GM23338 (cell line): ENCODE measurements around the gene NRL. TPM values are rescaled to one million over a fixed set of nuclear protein-coding genes. Genes with fewer than 3 reads are reported as not detected.

Experiments
- ATAC-seq: fragments of 200-7000 bp; cut with Tn5 transposase; 3 replicates; pipeline ENCODE4 v1.9.1; 2020
- DNase-seq: peaks from one replicate; pipeline ENCODE4 v3.0.0-alpha.2; 2015; ENCODE audit warnings: low spot score
- H2AFZ ChIP-seq: fragments of 200-600 bp; sonication (generic); 2 replicates; pipeline ENCODE4 v1.8.0; 2016; ENCODE audit warnings: antibody characterized with exemption, mild to moderate bottlenecking, moderate library complexity
- H3F3A ChIP-seq: fragments of 200-600 bp; sonication (generic); replicated peaks from 2 replicates; pipeline ENCODE4 v1.8.0; 2017; ENCODE audit warnings: antibody characterized with exemption, mixed run types, low read depth
- H3K27ac ChIP-seq: fragments of 200-600 bp; sonication (generic); 2 replicates; pipeline ENCODE4 v1.6.1; 2016; ENCODE audit warnings: low read depth
- H3K27me3 ChIP-seq: fragments of 200-600 bp; sonication (generic); 2 replicates; pipeline ENCODE4 v1.8.0; 2016; ENCODE audit warnings: mild to moderate bottlenecking, mixed run types, moderate library complexity; ENCODE audit not compliant: insufficient read depth
- H3K36me3 ChIP-seq: fragments of 200-600 bp; sonication (generic); 2 replicates; pipeline ENCODE4 v1.8.0; 2016; ENCODE audit warnings: mild to moderate bottlenecking; ENCODE audit not compliant: insufficient read depth
- H3K4me1 ChIP-seq: fragments of 200-600 bp; sonication (generic); 2 replicates; pipeline ENCODE4 v1.8.0; 2016; ENCODE audit warnings: mild to moderate bottlenecking, moderate library complexity; ENCODE audit not compliant: insufficient read depth
- H3K4me2 ChIP-seq: fragments of 200-600 bp; sonication (generic); 2 replicates; pipeline ENCODE4 v1.7.1; 2017; ENCODE audit warnings: mixed run types
- H3K4me3 ChIP-seq: fragments of 200-600 bp; sonication (generic); 2 replicates; pipeline ENCODE4 v1.6.1; 2016; ENCODE audit warnings: mixed run types
- H3K79me2 ChIP-seq: fragments of 200-600 bp; sonication (generic); replicated peaks from 2 replicates; pipeline ENCODE4 v1.8.0; 2017; ENCODE audit warnings: mild to moderate bottlenecking; ENCODE audit not compliant: insufficient read depth
- H3K9me2 ChIP-seq: fragments of 200-600 bp; sonication (generic); 2 replicates; pipeline ENCODE4 v1.8.0; 2017; ENCODE audit not compliant: insufficient read depth
- H4K20me1 ChIP-seq: fragments of 200-600 bp; sonication (generic); replicated peaks from 2 replicates; pipeline ENCODE4 v1.8.0; 2017; ENCODE audit warnings: mild to moderate bottlenecking; ENCODE audit not compliant: insufficient read depth
- H3K27ac Mint-ChIP-seq: 2 replicates; pipeline ENCODE4 v1.8.0; 2020; ENCODE audit warnings: inconsistent platforms, mild to moderate bottlenecking, moderate library complexity, mixed read lengths
- H3K27me3 Mint-ChIP-seq: 3 replicates; pipeline ENCODE4 v1.8.0; 2022; ENCODE audit warnings: low read depth, mild to moderate bottlenecking, moderate library complexity, mixed read lengths, inconsistent platforms; ENCODE audit not compliant: insufficient read depth, poor library complexity
- H3K36me3 Mint-ChIP-seq: 3 replicates; pipeline ENCODE4 v1.8.0; 2021; ENCODE audit warnings: low read depth, mild to moderate bottlenecking, inconsistent platforms, moderate library complexity, mixed read lengths
- H3K4me1 Mint-ChIP-seq: 3 replicates; pipeline ENCODE4 v1.8.0; 2020; ENCODE audit warnings: mild to moderate bottlenecking, inconsistent platforms, mixed read lengths
- H3K4me3 Mint-ChIP-seq: 3 replicates; pipeline ENCODE4 v1.8.0; 2021; ENCODE audit warnings: moderate library complexity, mild to moderate bottlenecking, inconsistent platforms, mixed read lengths
- H3K9me3 Mint-ChIP-seq: 3 replicates; pipeline ENCODE4 v1.8.0; 2020; ENCODE audit warnings: moderate library complexity, mild to moderate bottlenecking, inconsistent platforms, mixed read lengths
- CREB1 ChIP-seq: fragments of 250-450 bp; sonication (Bioruptor Pico); IDR thresholded peaks from 2 replicates; pipeline ENCODE4 v1.5.0; 2020; ENCODE audit warnings: low read depth, mild to moderate bottlenecking, moderate library complexity
- EZH2 ChIP-seq: fragments of 200-600 bp; sonication (generic); IDR thresholded peaks from one replicate; pipeline ENCODE4 v1.8.0; 2017; ENCODE audit warnings: antibody characterized with exemption, mild to moderate bottlenecking, low read depth; ENCODE audit not compliant: unreplicated experiment
- EZH2phosphoT487 ChIP-seq: fragments of 200-600 bp; sonication (generic); IDR thresholded peaks from one replicate; pipeline ENCODE4 v1.8.1; 2018; ENCODE audit warnings: antibody characterized with exemption; ENCODE audit not compliant: unreplicated experiment
- JUNB ChIP-seq: IDR thresholded peaks from one replicate; pipeline ENCODE4 v1.6.1; 2016; ENCODE audit warnings: antibody characterized with exemption; ENCODE audit not compliant: unreplicated experiment
- NANOG ChIP-seq: IDR thresholded peaks from 2 replicates; pipeline ENCODE4 v1.6.1; 2016; ENCODE audit warnings: antibody characterized with exemption, borderline replicate concordance
- POLR2AphosphoS5 ChIP-seq: IDR thresholded peaks from 2 replicates; pipeline ENCODE4 v1.6.1; 2016; ENCODE audit warnings: antibody characterized with exemption, low read depth
- polyA plus RNA-seq: library from polyadenylated mRNA; unstranded; fragments of >200 nt; fragmentation: Nextera tagmentation; extraction: Ambion mirVana; gene quantifications from 2 replicates; pipeline ENCODE4 v1.2.1, GENCODE V29; 2016
- total RNA-seq: library from RNA; depleted of rRNA; stranded (reverse); fragments of >200 nt; shearing (Covaris generic); gene quantifications from 2 replicates; pipeline ENCODE4 v1.2.3, GENCODE V29; 2014
- TF ChIP-seq, protein P1 (sequence below): fragments of 250-450 bp; sonication (Bioruptor Pico); IDR thresholded peaks from 2 replicates; pipeline ENCODE4 v1.5.0; 2020; ENCODE audit warnings: mild to moderate bottlenecking, moderate library complexity
- TF ChIP-seq, protein P2 (sequence below): IDR thresholded peaks from 2 replicates; pipeline ENCODE4 v1.6.1; 2016; ENCODE audit warnings: antibody characterized with exemption
- TF ChIP-seq, protein P3 (sequence below), 2 experiments: fragments of 200-600 bp in 1 of 2; sonication (generic) in 1 of 2; conservative IDR thresholded peaks; 2 replicates each; pipeline versions ENCODE4 v1.5.1 to v1.6.1; 2016 to 2017; ENCODE audit warnings: antibody characterized with exemption in 2 of 2, low read depth in 2 of 2, mild to moderate bottlenecking in 2 of 2, moderate library complexity in 1 of 2

The NRL gene
- total and polyA plus RNA-seq, 2 experiments from 2014 or later, result 1.8 to 2.2 TPM

DNA sequence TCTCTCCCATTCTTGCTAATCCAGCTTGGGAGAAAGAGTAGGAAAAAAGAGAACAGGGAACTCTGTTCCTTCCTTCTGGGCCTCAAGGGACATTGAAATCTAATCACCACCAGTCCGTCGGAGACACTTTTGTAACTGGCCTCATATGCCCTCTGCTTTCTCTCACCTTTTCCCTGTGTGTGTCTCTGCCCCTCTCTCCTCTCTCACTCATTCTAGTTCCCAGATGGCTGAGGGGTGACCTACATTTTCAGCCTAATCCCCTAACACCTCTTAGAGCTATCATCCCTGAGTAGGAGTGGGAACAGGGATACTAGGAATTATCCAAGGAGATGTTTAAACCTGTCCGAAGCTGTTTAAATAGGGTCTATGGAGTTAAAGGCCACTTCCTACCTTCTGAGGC, 29.5 kb downstream of the NRL start (continued):
- TF ChIP-seq, protein P1, sequence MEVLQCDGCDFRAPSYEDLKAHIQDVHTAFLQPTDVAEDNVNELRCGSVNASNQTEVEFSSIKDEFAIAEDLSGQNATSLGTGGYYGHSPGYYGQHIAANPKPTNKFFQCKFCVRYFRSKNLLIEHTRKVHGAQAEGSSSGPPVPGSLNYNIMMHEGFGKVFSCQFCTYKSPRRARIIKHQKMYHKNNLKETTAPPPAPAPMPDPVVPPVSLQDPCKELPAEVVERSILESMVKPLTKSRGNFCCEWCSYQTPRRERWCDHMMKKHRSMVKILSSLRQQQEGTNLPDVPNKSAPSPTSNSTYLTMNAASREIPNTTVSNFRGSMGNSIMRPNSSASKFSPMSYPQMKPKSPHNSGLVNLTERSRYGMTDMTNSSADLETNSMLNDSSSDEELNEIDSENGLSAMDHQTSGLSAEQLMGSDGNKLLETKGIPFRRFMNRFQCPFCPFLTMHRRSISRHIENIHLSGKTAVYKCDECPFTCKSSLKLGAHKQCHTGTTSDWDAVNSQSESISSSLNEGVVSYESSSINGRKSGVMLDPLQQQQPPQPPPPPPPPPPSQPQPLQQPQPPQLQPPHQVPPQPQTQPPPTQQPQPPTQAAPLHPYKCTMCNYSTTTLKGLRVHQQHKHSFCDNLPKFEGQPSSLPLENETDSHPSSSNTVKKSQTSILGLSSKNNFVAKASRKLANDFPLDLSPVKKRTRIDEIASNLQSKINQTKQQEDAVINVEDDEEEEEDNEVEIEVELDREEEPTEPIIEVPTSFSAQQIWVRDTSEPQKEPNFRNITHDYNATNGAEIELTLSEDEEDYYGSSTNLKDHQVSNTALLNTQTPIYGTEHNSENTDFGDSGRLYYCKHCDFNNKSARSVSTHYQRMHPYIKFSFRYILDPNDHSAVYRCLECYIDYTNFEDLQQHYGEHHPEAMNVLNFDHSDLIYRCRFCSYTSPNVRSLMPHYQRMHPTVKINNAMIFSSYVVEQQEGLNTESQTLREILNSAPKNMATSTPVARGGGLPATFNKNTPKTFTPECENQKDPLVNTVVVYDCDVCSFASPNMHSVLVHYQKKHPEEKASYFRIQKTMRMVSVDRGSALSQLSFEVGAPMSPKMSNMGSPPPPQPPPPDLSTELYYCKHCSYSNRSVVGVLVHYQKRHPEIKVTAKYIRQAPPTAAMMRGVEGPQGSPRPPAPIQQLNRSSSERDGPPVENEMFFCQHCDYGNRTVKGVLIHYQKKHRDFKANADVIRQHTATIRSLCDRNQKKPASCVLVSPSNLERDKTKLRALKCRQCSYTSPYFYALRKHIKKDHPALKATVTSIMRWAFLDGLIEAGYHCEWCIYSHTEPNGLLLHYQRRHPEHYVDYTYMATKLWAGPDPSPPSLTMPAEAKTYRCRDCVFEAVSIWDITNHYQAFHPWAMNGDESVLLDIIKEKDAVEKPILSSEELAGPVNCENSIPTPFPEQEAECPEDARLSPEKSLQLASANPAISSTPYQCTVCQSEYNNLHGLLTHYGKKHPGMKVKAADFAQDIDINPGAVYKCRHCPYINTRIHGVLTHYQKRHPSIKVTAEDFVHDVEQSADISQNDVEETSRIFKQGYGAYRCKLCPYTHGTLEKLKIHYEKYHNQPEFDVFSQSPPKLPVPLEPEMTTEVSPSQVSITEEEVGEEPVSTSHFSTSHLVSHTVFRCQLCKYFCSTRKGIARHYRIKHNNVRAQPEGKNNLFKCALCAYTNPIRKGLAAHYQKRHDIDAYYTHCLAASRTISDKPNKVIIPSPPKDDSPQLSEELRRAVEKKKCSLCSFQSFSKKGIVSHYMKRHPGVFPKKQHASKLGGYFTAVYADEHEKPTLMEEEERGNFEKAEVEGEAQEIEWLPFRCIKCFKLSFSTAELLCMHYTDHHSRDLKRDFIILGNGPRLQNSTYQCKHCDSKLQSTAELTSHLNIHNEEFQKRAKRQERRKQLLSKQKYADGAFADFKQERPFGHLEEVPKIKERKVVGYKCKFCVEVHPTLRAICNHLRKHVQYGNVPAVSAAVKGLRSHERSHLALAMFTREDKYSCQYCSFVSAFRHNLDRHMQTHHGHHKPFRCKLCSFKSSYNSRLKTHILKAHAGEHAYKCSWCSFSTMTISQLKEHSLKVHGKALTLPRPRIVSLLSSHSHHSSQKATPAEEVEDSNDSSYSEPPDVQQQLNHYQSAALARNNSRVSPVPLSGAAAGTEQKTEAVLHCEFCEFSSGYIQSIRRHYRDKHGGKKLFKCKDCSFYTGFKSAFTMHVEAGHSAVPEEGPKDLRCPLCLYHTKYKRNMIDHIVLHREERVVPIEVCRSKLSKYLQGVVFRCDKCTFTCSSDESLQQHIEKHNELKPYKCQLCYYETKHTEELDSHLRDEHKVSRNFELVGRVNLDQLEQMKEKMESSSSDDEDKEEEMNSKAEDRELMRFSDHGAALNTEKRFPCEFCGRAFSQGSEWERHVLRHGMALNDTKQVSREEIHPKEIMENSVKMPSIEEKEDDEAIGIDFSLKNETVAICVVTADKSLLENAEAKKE (CRISPR knock-in tag), result no peak
- TF ChIP-seq, protein P2, sequence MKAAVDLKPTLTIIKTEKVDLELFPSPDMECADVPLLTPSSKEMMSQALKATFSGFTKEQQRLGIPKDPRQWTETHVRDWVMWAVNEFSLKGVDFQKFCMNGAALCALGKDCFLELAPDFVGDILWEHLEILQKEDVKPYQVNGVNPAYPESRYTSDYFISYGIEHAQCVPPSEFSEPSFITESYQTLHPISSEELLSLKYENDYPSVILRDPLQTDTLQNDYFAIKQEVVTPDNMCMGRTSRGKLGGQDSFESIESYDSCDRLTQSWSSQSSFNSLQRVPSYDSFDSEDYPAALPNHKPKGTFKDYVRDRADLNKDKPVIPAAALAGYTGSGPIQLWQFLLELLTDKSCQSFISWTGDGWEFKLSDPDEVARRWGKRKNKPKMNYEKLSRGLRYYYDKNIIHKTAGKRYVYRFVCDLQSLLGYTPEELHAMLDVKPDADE, result no peak
- TF ChIP-seq NANOG (no peak), EZH2 (no peak), POLR2AphosphoS5 (no peak)

DNA sequence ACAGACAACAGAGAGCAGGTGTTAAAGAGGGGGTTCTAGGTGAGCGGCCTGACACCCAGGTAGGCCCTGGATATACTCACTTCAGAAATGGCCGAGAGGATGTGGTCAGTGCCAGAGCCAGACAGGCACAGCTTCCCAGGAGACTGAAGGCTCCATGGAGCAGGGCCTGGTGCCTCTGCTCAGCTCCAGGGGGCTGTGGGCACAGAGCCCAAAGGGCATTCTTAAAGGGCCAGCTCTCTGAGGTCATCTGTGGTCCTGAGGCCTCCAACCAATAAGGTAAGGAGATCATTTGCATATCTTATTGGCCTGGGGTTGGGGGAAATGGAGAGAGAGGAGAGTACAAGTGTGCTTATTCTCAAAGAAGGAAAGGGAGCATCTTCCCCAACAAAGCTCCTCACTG, 30.3 kb downstream of the NRL start:
- H3K9me3 Mint-ChIP-seq, result no peaks in the 10 kb centered on the region
- H3K4me1 Mint-ChIP-seq, result peaks cover 21% of the 10 kb centered on the region
- Histone ChIP-seq H4K20me1 (no peaks in the 10 kb centered on the region), H3K9me2 (no peaks in the 10 kb centered on the region), H3F3A (peaks cover 11% of the 10 kb centered on the region; the same call in 1 of the 2 replicates), H3K4me3 (no peak overlapping the region), H3K36me3 (no peaks in the 10 kb centered on the region), H3K4me1 (peaks cover 13% of the 10 kb centered on the region), H3K4me2 (no peak overlapping the region), H2AFZ (no peak overlapping the region), H3K27ac (no peak overlapping the region), H3K27me3 (peaks cover 14% of the 10 kb centered on the region; the same call in 1 of the 2 replicates), H3K79me2 (no peaks in the 10 kb centered on the region)
- no peak overlapping the region for H3K27ac Mint-ChIP-seq
- H3K27me3 Mint-ChIP-seq, result peaks cover 29% of the 10 kb centered on the region
- no peaks in the 10 kb centered on the region; the same call in 2 of the 3 replicates for H3K36me3 Mint-ChIP-seq
- no peak overlapping the region for H3K4me3 Mint-ChIP-seq
- no peak for ATAC-seq
- DNase-seq, result no peak
- TF ChIP-seq EZH2phosphoT487 (no peak), CREB1 (CRISPR knock-in tag) (no peak), JUNB (no peak)
- TF ChIP-seq, protein P3, sequence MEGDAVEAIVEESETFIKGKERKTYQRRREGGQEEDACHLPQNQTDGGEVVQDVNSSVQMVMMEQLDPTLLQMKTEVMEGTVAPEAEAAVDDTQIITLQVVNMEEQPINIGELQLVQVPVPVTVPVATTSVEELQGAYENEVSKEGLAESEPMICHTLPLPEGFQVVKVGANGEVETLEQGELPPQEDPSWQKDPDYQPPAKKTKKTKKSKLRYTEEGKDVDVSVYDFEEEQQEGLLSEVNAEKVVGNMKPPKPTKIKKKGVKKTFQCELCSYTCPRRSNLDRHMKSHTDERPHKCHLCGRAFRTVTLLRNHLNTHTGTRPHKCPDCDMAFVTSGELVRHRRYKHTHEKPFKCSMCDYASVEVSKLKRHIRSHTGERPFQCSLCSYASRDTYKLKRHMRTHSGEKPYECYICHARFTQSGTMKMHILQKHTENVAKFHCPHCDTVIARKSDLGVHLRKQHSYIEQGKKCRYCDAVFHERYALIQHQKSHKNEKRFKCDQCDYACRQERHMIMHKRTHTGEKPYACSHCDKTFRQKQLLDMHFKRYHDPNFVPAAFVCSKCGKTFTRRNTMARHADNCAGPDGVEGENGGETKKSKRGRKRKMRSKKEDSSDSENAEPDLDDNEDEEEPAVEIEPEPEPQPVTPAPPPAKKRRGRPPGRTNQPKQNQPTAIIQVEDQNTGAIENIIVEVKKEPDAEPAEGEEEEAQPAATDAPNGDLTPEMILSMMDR (conservative IDR thresholded peaks at IDR 0.05; ENCODE audit: low read depth in 2 of 2), result no peak
